A673 (cell line): ENCODE results near the gene SLC2A9. TPM values are rescaled to one million over a fixed set of nuclear protein-coding genes. Genes with fewer than 3 reads are reported as not detected.

ENCODE experiments used
- BruUV-seq: library from RNA; stranded (reverse); fragments of 400-500 nt; replicated peaks from 2 replicates; lab custom pipeline; 2021; lab: Mats Ljungman, UMichigan
- CTCF ChIA-PET: fragments of 300-600 bp; sonication (Branson Sonifier 250); formaldehyde crosslinking; loops from one replicate; lab custom pipeline; 2022; ENCODE audit warnings: antibody characterized with exemption; lab: Charles Lee
- POLR2A ChIA-PET: fragments of 300-600 bp; sonication (Branson Sonifier 250); formaldehyde crosslinking; loops from one replicate; lab custom pipeline; 2022; ENCODE audit warnings: antibody characterized with exemption; ENCODE audit not compliant: low non-redundant PET; lab: Charles Lee
- DNase-seq: peaks from one replicate; pipeline ENCODE4 v3.0.0-alpha.2; 2015; ENCODE audit warnings: low spot score
- H3K27ac ChIP-seq: fragments of 200-600 bp; sonication (generic); 2 replicates; pipeline ENCODE4 v1.5.1; 2016; ENCODE audit warnings: mixed run types, low read depth, mild to moderate bottlenecking, mixed read lengths, antibody characterized with exemption, low read length; ENCODE audit not compliant: poor library complexity, severe bottlenecking
- H3K27me3 ChIP-seq: fragments of 200-600 bp; sonication (generic); replicated peaks from 2 replicates; pipeline ENCODE4 v1.6.1; 2017; ENCODE audit warnings: mixed run types, low read depth, mild to moderate bottlenecking, mixed read lengths, antibody characterized with exemption, low read length; ENCODE audit not compliant: insufficient read depth, poor library complexity
- H3K36me3 ChIP-seq: fragments of 200-600 bp; sonication (generic); 2 replicates; pipeline ENCODE4 v1.6.1; 2016; ENCODE audit warnings: mixed run types, mild to moderate bottlenecking, mixed read lengths, antibody characterized with exemption, low read length; ENCODE audit not compliant: insufficient read depth, poor library complexity, severe bottlenecking
- H3K4me1 ChIP-seq: fragments of 200-600 bp; sonication (generic); 2 replicates; pipeline ENCODE4 v1.6.1; 2017; ENCODE audit warnings: mixed run types, mild to moderate bottlenecking, mixed read lengths, antibody characterized with exemption, low read length; ENCODE audit not compliant: insufficient read depth, poor library complexity, severe bottlenecking
- H3K4me3 ChIP-seq: fragments of 200-600 bp; sonication (generic); 2 replicates; pipeline ENCODE4 v1.5.1; 2016; ENCODE audit warnings: low read depth, mixed run types, mild to moderate bottlenecking, mixed read lengths, low read length; ENCODE audit not compliant: poor library complexity, severe bottlenecking
- H3K9me3 ChIP-seq: fragments of 200-600 bp; sonication (generic); 2 replicates; pipeline ENCODE4 v1.6.1; 2016; ENCODE audit warnings: mixed run types, low read depth, mild to moderate bottlenecking, mixed read lengths, antibody characterized with exemption, low read length; ENCODE audit not compliant: poor library complexity, severe bottlenecking
- CTCF ChIP-seq: fragments of 300-800, 200-600 bp; sonication (generic); conservative IDR thresholded peaks from 2 replicates; pipeline ENCODE4 v1.5.1; 2017; ENCODE audit warnings: low read depth, mild to moderate bottlenecking, antibody characterized with exemption, low read length, moderate library complexity, mixed read lengths
- EZH2 ChIP-seq: fragments of 200-600 bp; sonication (generic); IDR thresholded peaks from 2 replicates; pipeline ENCODE4 v1.6.1; 2017; ENCODE audit warnings: borderline replicate concordance, low read depth, mild to moderate bottlenecking, mixed read lengths, antibody characterized with exemption, low read length; ENCODE audit not compliant: poor library complexity, severe bottlenecking
- intact Hi-C: fragments of 100-400 bp; cut with micrococcal nuclease; formaldehyde crosslinking; loops from one replicate; pipeline ENCODE4 v1.10.0; 2022; ENCODE audit not compliant: unreplicated experiment
- total RNA-seq: library from RNA; stranded (reverse); gene quantifications from 2 replicates; pipeline ENCODE4 v1.2.3, GENCODE V29; 2021

The SLC2A9 gene
- total RNA-seq, 1 experiment from 2014 or later: not detected

- ChIA-PET POLR2A (no interaction called here), CTCF (interaction anchor here (0.6 kb wide), 1 partner anchor 135 kb away, joined by 3 read pairs; no protein-coding TSS in a partner anchor)
- H3K9me3 ChIP-seq: no peaks in the 10 kb centered on the region
- H3K27ac ChIP-seq: no peak overlapping the region
- peaks cover 22% of the 10 kb centered on the region for H3K27me3 ChIP-seq
- H3K36me3 ChIP-seq: no peaks in the 10 kb centered on the region
- BruUV-seq: no TSS peak
- TF ChIP-seq CTCF (no peak), EZH2 (no peak)
- no peaks in the 10 kb centered on the region for H3K4me1 ChIP-seq
- no peak overlapping the region for H3K4me3 ChIP-seq
- no peak for DNase-seq
- intact Hi-C loops: no loop called here
Measured at GRCh38 chr4:9899306-9900055, 121.8 kb downstream of the SLC2A9 start.

GRCh38 chr4:9898596-9899305, 122.5 kb downstream of the SLC2A9 start:
- Histone ChIP-seq H3K4me1 (no peaks in the 10 kb centered on the region), H3K9me3 (no peaks in the 10 kb centered on the region), H3K27ac (no peak overlapping the region), H3K36me3 (no peaks in the 10 kb centered on the region), H3K27me3 (peaks cover 22% of the 10 kb centered on the region), H3K4me3 (no peak overlapping the region)
- POLR2A ChIA-PET: no interaction called here
- intact Hi-C loops: no loop called here
- TF ChIP-seq CTCF: peak; percentile 41; the same call in 1 of the 2 replicates
- no peak for TF ChIP-seq EZH2
- peak; percentile 46 for DNase-seq
- no TSS peak for BruUV-seq
- CTCF ChIA-PET: interaction anchor here (0.6 kb wide), 2 partner anchors 110 to 134 kb away, joined by 3 to 6 read pairs; no protein-coding TSS in a partner anchor

- intact Hi-C loops: no loop called here
- POLR2A ChIA-PET: no interaction called here
- no TSS peak for BruUV-seq
- Histone ChIP-seq H3K9me3 (no peaks in the 10 kb centered on the region), H3K36me3 (no peaks in the 10 kb centered on the region), H3K27ac (no peak overlapping the region), H3K27me3 (peaks cover 17% of the 10 kb centered on the region), H3K4me3 (no peak overlapping the region), H3K4me1 (no peaks in the 10 kb centered on the region)
- CTCF ChIA-PET: no interaction called here
- TF ChIP-seq CTCF (no peak), EZH2 (no peak)
- no peak for DNase-seq
Measured at GRCh38 chr4:9895333-9895705, 126.0 kb downstream of the SLC2A9 start.
